Subcutaneous adipose tissue (tissue), 4 donors: Measurements from ENCODE around the gene PPARG. TPM values are rescaled to one million over a fixed set of nuclear protein-coding genes. Genes with fewer than 3 reads are reported as not detected.

Experiments
- total RNA-seq, 4 donors: library from RNA; depleted of rRNA; stranded (reverse); fragments of >200 nt; gene quantifications; one replicate each; pipeline ENCODE4 v1.1.0, GENCODE V29; 2016
- TF ChIP-seq, protein P1 (sequence below): fragments of 450-650 bp; IDR thresholded peaks from one replicate; pipeline ENCODE4 v1.5.1; 2016; ENCODE audit warnings: low read depth, mild to moderate bottlenecking, control low read depth, antibody characterized with exemption, moderate library complexity

PPARG gene
- total RNA-seq, 4 donors from 2014 or later: 223 to 357 (median 337) TPM

DNA sequence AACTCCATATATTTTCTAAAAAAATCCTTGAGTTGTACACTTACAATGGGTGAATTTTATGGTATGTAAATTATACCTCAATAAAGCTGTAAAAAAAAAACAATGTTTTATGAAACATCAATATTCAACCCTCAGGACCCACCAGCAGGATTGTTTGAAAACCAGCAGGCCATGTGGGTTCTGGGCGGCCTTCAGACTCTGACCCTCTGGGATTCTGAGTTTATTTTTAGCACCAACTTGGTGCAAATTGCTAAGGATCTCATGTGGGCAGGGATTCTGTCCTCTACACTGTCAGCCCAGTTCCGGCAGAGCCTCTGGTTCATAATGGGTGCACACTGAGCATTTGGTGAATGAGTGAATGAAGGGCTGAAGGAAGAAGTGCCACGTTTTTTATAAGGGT, 171.3 kb downstream of the PPARG start:
- TF ChIP-seq, protein P1, sequence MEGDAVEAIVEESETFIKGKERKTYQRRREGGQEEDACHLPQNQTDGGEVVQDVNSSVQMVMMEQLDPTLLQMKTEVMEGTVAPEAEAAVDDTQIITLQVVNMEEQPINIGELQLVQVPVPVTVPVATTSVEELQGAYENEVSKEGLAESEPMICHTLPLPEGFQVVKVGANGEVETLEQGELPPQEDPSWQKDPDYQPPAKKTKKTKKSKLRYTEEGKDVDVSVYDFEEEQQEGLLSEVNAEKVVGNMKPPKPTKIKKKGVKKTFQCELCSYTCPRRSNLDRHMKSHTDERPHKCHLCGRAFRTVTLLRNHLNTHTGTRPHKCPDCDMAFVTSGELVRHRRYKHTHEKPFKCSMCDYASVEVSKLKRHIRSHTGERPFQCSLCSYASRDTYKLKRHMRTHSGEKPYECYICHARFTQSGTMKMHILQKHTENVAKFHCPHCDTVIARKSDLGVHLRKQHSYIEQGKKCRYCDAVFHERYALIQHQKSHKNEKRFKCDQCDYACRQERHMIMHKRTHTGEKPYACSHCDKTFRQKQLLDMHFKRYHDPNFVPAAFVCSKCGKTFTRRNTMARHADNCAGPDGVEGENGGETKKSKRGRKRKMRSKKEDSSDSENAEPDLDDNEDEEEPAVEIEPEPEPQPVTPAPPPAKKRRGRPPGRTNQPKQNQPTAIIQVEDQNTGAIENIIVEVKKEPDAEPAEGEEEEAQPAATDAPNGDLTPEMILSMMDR: no peak

DNA sequence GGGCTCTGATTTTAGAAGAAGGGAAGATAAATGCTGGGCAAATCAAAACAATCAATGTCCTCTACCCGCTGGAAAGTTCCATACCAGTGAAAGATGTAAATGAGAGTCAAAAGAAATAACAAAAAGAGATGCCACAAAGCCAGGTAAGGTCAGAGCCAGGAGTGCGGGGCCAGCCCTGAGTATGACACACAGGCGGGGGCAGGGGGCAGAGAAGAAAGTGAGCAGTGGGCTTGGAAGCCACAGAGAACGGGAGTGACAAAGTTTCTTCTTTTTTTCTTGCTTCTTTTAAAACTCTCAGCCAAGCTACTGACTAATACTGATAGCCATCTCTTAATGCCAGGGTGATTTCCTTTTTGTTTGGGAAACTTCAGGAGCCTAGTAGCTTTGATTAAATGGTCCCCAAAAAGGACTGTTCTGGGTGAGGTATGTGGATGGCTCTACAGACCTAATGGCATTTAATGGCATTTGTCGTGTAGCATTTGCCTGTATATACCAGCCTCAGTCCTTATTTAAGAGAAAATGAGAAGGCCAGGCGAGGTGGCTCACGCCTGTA, 172.3 kb downstream of the PPARG start:
- TF ChIP-seq, protein P1: no peak

DNA sequence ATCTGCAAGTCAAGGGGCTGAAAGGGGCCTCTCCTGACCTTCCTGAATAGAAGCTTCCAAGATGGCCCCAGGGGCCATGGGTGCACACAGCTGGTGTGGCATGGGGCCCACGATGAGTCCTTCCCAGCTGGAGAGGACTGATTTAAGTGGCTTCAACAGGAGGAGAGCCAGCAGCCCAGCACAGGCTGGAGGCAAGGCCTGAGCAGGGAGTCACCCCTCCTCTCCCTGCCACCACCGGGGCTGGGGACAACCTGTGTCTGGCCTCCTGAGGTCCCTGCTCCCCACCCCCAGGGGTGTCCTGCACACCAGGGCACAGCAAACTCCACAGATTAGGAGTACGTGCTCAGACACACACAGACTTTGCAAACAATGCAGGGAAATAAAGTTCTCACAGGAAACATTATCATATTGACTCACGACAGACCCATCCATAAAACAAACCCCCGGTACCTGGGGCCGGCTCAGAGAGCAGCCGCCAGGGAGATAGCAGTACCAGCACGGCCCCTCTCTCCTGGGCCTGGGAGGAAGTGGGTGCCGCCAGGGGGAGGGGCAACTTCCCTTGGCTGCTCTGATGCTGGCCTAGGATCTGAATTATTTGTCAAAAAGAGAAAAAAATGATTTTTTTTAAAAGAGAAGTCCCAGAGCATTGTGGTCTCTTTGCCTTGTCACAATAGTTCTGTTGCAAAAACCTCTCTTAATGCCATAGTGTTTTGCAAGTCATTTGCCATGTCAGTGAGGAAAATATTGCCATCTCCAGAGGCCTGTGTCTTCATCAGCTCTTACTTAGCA, 173.5 kb downstream of the PPARG start:
- TF ChIP-seq, protein P1: no peak

DNA sequence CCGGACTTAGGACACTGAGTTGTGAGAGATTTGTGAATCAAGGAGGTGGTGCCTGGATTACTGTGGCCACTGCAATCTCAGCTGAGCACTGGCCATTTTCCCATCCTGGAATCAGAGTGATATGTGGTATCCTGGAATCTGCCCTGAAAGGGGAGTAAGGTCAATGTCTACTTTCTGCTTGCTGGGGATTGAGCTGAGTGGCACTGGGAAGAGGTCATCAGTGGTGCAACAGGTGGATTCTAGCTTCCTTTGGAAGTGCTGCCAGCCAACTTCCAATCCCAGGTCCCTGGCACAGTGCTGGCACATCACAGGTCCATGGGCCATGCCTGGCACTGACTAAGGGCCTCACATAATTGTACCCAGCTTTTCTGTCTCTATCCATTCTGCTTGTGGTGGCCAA, 174.8 kb downstream of the PPARG start:
- TF ChIP-seq, protein P1: no peak

DNA sequence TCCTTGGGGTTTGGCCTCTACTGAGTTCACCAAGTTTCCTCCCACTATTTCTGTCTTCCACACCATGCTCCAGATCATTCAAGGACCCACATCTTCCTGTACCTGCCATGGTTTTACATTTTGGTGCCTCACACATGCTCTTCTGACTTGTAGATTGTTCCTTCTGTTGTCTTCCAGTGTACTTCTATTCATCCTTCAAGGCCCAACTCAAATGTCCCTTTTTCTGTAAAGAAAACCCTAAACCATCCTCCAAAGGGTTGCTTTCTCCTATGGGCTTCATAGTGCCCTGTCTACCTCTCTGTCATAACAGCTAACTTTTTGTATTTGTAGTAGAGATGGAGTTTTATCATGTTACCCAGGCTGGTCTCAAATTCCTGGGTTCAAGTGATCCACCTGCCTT, 175.3 kb downstream of the PPARG start:
- TF ChIP-seq, protein P1: no peak

DNA sequence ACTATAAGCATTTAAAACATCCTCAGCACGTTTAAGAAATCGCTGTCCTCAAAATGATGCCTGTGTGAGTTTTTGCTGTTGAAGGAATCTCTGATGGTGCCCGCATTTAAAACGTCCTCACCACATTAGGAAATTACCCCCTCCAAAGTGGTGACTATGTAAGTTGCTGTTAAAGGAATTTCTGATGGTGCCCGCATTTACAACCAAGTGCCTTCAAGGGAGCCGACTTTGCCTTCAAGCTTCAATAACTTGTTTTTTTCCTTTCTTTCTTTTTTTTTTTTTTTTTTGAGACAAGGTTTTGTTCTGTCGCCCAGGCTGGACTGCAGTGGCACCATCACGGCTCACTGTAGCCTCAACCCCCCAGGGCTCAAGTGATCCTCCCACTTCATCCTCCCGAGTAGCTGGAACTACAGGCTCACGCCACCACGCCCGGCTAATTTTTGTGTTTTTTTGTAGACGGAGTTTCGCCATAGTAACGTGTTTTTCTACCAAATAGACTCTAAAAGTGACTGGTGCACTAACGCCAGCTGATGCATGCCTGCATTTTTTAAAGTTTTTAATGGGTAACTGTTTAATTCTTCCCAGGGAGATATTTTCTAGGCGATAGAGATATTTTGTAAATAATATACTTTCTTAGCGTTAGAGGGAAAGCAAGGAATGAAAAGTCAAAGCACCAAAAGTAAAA, 176.4 kb downstream of the PPARG start:
- TF ChIP-seq, protein P1: no peak

DNA sequence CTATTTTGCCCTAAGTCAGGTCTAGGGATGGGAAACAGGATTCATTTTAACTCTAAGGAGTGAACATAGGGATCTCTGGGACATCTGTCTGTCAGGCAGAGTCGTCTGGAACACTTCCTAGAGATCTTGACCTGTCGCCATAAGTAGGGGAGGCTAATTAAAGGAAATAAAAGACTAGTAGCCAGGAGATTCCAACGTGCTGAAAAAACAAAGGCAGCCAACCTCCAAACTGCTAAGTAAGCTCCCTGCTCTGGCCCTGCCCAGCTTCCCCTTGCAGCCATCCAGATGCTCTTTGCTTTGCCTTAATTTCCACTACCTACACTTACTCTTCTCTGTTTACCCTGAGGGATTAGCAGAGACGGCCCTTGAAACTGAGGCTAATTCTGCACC, 177.0 kb downstream of the PPARG start:
- TF ChIP-seq, protein P1: no peak
